NOMO-1 treated with DMSO at 0.1 percent for 48 hours (cell line): Measurements from ENCODE around the gene PROSER3.

ENCODE experiments used
- DNase-seq: peaks from one replicate; lab custom pipeline; 2025; ENCODE audit not compliant: unreplicated experiment; lab: John Stamatoyannopoulos, UW

The PROSER3 gene

GRCh38 chr19:35816846-35817245 is 58.9 kb downstream of the PROSER3 start:
- no peak for DNase-seq

GRCh38 chr19:35818445-35818844 is 60.5 kb downstream of the PROSER3 start:
- no peak for DNase-seq
